GM19395 (cell line): Measurements from ENCODE around the gene NAIF1.
A peak's percentile ranks its signal among the peaks of the same experiment; 100 is the strongest.
"Not testable (repeated sequence)": the region's sequence is repeated elsewhere in the genome, so short reads cannot be mapped to it uniquely, and the experiment has no call there.

Experiments used
- ATAC-seq: cut with Tn5 transposase; IDR thresholded peaks from one replicate; pipeline ENCODE4 v1.9.1; 2021; ENCODE audit warnings: mild to moderate bottlenecking, moderate library complexity; ENCODE audit not compliant: unreplicated experiment

Gene NAIF1

GRCh38 chr9:128066713-128067644 is at the start of gene NAIF1:
TSS of gene NAIF1 (minus strand) at chr9:128067320. CDS start at chr9:128067101, 219 bp downstream.
- ATAC-seq: peak; percentile 73

- no peak for ATAC-seq
Observed at GRCh38 chr9:128116104-128117083, 49.3 kb upstream of the NAIF1 start.

- ATAC-seq: no peak
Observed at GRCh38 chr9:128115187-128116103, 48.3 kb upstream of the NAIF1 start.

GRCh38 chr9:128114326-128115186 is 47.4 kb upstream of the NAIF1 start:
- no peak for ATAC-seq

GRCh38 chr9:128113526-128114325 is 46.6 kb upstream of the NAIF1 start:
- ATAC-seq: no peak

GRCh38 chr9:128111726-128112125 is 44.6 kb upstream of the NAIF1 start:
- not testable (repeated sequence) for ATAC-seq

GRCh38 chr9:128109050-128109709 is 42.1 kb upstream of the NAIF1 start:
- ATAC-seq: no peak

GRCh38 chr9:128108269-128109049 is 41.3 kb upstream of the NAIF1 start:
- ATAC-seq: no peak

GRCh38 chr9:128107468-128108268 is 40.5 kb upstream of the NAIF1 start:
- no peak for ATAC-seq

- no peak for ATAC-seq
Observed at GRCh38 chr9:128106940-128107467, 39.9 kb upstream of the NAIF1 start.

GRCh38 chr9:128106181-128106939 is 39.2 kb upstream of the NAIF1 start:
- ATAC-seq: no peak

- ATAC-seq: no peak
Observed at GRCh38 chr9:128105538-128106175, 38.5 kb upstream of the NAIF1 start.

- ATAC-seq: no peak
Observed at GRCh38 chr9:128104171-128104618, 37.1 kb upstream of the NAIF1 start.

GRCh38 chr9:128103589-128103962 is 36.5 kb upstream of the NAIF1 start:
- no peak for ATAC-seq
